ENCODE results near the gene RAB21.

- TF ChIP-seq POLR2A (IDR thresholded peaks at IDR 0.05) (no peak), CTCF (IDR thresholded peaks at IDR 0.05) (no peak)
Observed at GRCh38 chr12:71763677-71764379, 9.2 kb downstream of the RAB21 start.
